Spleen (tissue), 7 donors: ENCODE measurements around the gene CETN3.

Experiments
- CTCF ChIP-seq, 11 experiments: fragments of 200-600 bp in 7 of 11; fragments of 450-650 bp in 4 of 11; sonication (generic) in 4 of 11; IDR thresholded peaks in 8 of 11; conservative IDR thresholded peaks in 3 of 11; 1 replicate in 7 of 11; 2 replicates in 4 of 11; pipeline versions ENCODE4 v1.4.0 to v1.8.0; 2016 to 2021; ENCODE audit warnings: antibody characterized with exemption in 11 of 11, inconsistent platforms in 4 of 11, mild to moderate bottlenecking in 1 of 11
- POLR2AphosphoS5 ChIP-seq, 3 donors: sonication (generic); formaldehyde crosslinking; IDR thresholded peaks; one replicate each; pipeline ENCODE4 v1.5.1; 2017; ENCODE audit warnings: antibody characterized with exemption in 3 of 3
- donor health status: DM: no; HTN: no; CAD: no; lungs with moderate emphysema.
- donor health status: DM: no; HTN: no; CAD: no.
- donor health status: DM: no; HTN: no; CAD: no.

- TF ChIP-seq CTCF (IDR thresholded peaks at IDR 0.05 in 8 of 11, conservative IDR thresholded peaks at IDR 0.05 in 3 of 11) (no peak), POLR2AphosphoS5 (IDR thresholded peaks at IDR 0.05) (no peak)
Measured at GRCh38 chr5:90399251-90399650, 10.3 kb downstream of the CETN3 start.
